ENCODE results near the gene CPNE2.
"Not testable (repeated sequence)": the region's sequence is repeated elsewhere in the genome, so short reads cannot be mapped to it uniquely, and the experiment has no call there.

CPNE2 gene

GRCh38 chr16:57186872-57187854 lies 94.8 kb downstream of the CPNE2 start:
- H3K4me1 ChIP-seq (ENCODE audit: insufficient read depth, low read length) = peaks cover 9% of the 10 kb centered on the region; the same call in 1 of the 2 replicates
- H3K27me3 ChIP-seq (ENCODE audit: insufficient read depth, low read length) = no peaks in the 10 kb centered on the region
- peak overlapping the region; percentile 91 for H3K9ac ChIP-seq (ENCODE audit: low read depth, low read length)
- H3K9me3 ChIP-seq (ENCODE audit: insufficient read depth, low read depth, low read length) = no peaks in the 10 kb centered on the region
- peak overlapping the region; percentile 45 for H3K27ac ChIP-seq (ENCODE audit: low read length)
- H3K36me3 ChIP-seq (ENCODE audit: insufficient read depth, low read depth, low read length) = no peaks in the 10 kb centered on the region
- peak overlapping the region; percentile 99 for H3K4me3 ChIP-seq (ENCODE audit: low read length)

DNA sequence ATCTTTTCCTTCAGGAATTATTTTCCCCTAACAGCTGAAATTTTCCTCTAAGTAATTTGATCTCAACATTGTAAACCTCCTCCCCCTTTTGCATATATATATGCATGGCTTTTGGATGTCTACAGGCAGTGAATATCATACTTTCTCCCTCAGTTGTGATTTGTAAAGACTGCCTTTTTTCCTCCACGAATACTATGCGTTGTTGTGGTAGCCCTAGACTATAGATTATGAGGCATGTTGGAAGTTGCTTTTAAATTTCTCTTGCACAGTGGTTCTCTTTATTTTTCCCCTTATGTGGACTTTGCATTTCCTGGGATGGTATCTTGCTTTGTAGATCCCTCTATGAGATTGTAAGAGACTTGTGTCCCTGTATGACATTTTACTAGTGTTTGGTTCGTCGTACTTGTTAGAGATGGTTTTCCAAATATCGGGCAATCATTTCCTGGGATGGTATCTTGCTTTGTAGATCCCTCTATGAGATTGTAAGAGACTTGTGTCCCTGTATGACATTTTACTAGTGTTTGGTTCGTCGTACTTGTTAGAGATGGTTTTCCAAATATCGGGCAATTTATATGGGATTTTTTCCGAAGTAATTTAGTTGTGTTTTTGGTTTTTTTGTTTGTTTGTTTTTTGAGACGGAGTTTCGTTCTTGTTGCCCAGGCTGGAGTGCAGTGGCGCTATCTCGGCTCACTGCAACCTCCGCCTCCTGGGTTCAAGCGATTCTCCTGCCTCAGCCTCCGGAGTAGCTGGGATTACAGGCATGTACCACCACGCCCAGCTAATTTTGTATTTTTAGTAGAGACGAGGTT lies 95.7 kb downstream of the CPNE2 start:
- H3K9ac ChIP-seq (ENCODE audit: low read depth, low read length) = peak overlapping the region; percentile 91; the same call in 1 of the 2 replicates
- not testable (repeated sequence) for H3K36me3 ChIP-seq (ENCODE audit: insufficient read depth, low read depth, low read length); H3K4me1 ChIP-seq (ENCODE audit: insufficient read depth, low read length); H3K27me3 ChIP-seq (ENCODE audit: insufficient read depth, low read length); H3K9me3 ChIP-seq (ENCODE audit: insufficient read depth, low read depth, low read length); H3K27ac ChIP-seq (ENCODE audit: low read length)
- H3K4me3 ChIP-seq (ENCODE audit: low read length) = peak overlapping the region; percentile 99

DNA sequence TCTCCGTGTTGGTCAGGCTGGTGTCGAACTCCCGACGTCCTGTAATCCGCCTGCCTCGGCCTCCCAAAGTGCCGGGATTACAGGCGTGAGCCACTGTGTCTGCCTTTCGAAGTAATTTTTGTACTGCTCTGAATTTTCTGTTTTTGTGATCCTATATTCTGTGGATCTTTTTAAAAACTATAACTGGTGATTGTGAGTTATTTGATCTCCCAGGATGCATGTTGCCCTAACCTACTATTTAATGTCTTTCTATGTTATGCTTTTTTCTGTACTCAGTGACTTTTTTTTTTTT lies 96.3 kb downstream of the CPNE2 start:
- Histone ChIP-seq H3K36me3 (ENCODE audit: insufficient read depth, low read depth, low read length) (no peaks in the 10 kb centered on the region), H3K9ac (ENCODE audit: low read depth, low read length) (no peak overlapping the region), H3K27ac (ENCODE audit: low read length) (no peak overlapping the region), H3K9me3 (ENCODE audit: insufficient read depth, low read depth, low read length) (no peaks in the 10 kb centered on the region), H3K4me3 (ENCODE audit: low read length) (no peak overlapping the region), H3K27me3 (ENCODE audit: insufficient read depth, low read length) (no peaks in the 10 kb centered on the region), H3K4me1 (ENCODE audit: insufficient read depth, low read length) (peaks cover 9% of the 10 kb centered on the region; the same call in 1 of the 2 replicates)

DNA sequence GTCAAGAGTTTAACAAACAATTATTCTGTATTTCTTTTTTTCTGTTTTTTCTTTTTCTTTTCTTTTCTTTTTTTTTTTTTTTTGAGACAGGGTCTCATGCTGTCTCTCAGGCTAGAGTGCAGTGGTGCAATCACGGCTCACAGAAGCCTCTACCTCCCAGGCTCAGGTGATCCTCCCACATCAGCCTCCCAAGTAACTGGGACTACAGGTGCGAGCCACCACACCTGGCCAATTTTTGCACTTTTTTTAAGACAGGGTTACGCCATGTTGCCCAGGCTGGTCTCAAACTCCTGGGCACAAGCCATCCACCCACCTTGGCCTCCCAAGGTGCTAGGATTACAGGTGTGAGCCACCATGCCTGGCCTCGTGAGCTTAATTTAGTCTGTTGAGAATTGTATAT lies 97.1 kb downstream of the CPNE2 start:
- H3K27ac ChIP-seq (ENCODE audit: low read length); H3K9me3 ChIP-seq (ENCODE audit: insufficient read depth, low read depth, low read length); H3K4me3 ChIP-seq (ENCODE audit: low read length); H3K9ac ChIP-seq (ENCODE audit: low read depth, low read length); H3K4me1 ChIP-seq (ENCODE audit: insufficient read depth, low read length); H3K36me3 ChIP-seq (ENCODE audit: insufficient read depth, low read depth, low read length); H3K27me3 ChIP-seq (ENCODE audit: insufficient read depth, low read length): not testable (repeated sequence)

- Histone ChIP-seq H3K4me1 (ENCODE audit: insufficient read depth, low read length) (peaks cover 4% of the 10 kb centered on the region; the same call in 1 of the 2 replicates), H3K27me3 (ENCODE audit: insufficient read depth, low read length) (no peaks in the 10 kb centered on the region), H3K4me3 (ENCODE audit: low read length) (no peak overlapping the region), H3K9ac (ENCODE audit: low read depth, low read length) (no peak overlapping the region), H3K27ac (ENCODE audit: low read length) (no peak overlapping the region), H3K9me3 (ENCODE audit: insufficient read depth, low read depth, low read length) (no peaks in the 10 kb centered on the region), H3K36me3 (ENCODE audit: insufficient read depth, low read depth, low read length) (no peaks in the 10 kb centered on the region)
Measured at GRCh38 chr16:57190136-57190535, 97.8 kb downstream of the CPNE2 start.

DNA sequence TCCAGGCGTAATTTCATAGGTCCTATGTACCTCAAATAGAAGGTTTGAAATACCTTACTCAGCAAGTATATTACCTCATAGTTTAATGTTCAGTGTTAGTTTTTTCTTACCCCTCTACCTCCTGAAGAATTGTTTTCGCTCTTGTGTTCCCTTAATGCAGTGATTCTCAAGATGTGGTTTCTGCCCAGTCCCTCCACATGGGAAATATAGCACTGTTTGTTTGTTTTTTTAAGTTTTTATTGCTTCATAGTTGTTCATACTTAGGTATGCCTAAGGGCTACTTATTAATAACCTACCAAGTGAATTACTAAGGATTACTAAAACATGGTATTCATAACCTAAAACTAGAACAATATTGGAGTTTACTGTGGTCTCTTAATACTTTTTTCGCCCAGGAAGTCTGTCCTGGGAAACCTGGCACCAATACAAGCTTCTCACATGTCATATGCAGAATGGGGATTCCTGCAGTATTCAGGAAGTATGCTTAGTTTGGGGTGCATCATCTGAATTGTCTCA lies 98.7 kb downstream of the CPNE2 start:
- no peak overlapping the region for H3K4me3 ChIP-seq (ENCODE audit: low read length)
- no peaks in the 10 kb centered on the region for H3K36me3 ChIP-seq (ENCODE audit: insufficient read depth, low read depth, low read length)
- no peak overlapping the region for H3K27ac ChIP-seq (ENCODE audit: low read length)
- H3K9ac ChIP-seq (ENCODE audit: low read depth, low read length) = no peak overlapping the region
- no peaks in the 10 kb centered on the region for H3K9me3 ChIP-seq (ENCODE audit: insufficient read depth, low read depth, low read length)
- H3K27me3 ChIP-seq (ENCODE audit: insufficient read depth, low read length) = no peaks in the 10 kb centered on the region
- H3K4me1 ChIP-seq (ENCODE audit: insufficient read depth, low read length) = peaks cover 4% of the 10 kb centered on the region; the same call in 1 of the 2 replicates

- H3K36me3 ChIP-seq (ENCODE audit: insufficient read depth, low read depth, low read length) = no peaks in the 10 kb centered on the region
- 0 out of 2 replicates have a peak overlapping the region, but pooled peaks have one; percentile 18 for H3K9ac ChIP-seq (ENCODE audit: low read depth, low read length)
- no peak overlapping the region for H3K4me3 ChIP-seq (ENCODE audit: low read length)
- no peaks in the 10 kb centered on the region for H3K9me3 ChIP-seq (ENCODE audit: insufficient read depth, low read depth, low read length)
- no peak overlapping the region for H3K27ac ChIP-seq (ENCODE audit: low read length)
- H3K27me3 ChIP-seq (ENCODE audit: insufficient read depth, low read length) = no peaks in the 10 kb centered on the region
- H3K4me1 ChIP-seq (ENCODE audit: insufficient read depth, low read length) = peaks cover 4% of the 10 kb centered on the region; the same call in 1 of the 2 replicates
Measured at GRCh38 chr16:57192146-57192545, 99.8 kb downstream of the CPNE2 start.

DNA sequence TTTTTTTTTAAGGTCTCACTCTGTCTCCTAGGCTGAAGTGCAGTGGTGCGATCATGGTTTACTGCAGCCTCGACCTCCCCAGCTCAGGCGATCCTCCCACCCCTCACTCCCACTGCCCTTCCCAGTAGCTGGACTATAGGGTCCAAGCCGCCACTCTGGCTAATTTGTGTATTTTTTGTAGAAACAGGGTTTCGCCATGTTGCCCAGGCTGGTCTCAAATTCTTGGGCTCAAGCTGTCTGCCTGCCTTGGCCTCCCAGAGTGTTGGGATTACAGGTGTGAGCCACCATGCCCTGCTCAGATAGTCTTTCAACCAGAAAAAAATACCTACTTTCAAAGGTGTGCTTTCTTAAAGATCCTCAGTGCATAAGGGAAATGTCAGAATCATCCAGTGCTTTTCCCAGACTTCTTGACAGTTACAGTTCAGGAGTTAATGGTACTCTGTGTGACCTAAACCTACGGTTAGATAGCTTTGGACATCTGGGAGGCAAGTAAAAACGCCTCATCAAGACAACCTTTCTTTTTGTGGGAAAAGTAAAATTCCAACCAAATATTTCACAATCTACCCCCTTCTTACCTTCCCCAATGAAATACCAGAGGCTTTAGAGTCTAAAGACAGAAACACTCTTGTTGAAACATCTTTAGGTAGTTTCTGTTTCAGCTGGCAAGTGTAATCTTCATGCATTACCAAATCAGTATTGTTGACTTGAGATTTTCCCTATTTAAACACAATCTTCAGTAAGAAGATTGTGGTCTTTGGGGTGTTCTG lies 100.5 kb downstream of the CPNE2 start:
- H3K27ac ChIP-seq (ENCODE audit: low read length) = no peak overlapping the region
- H3K9ac ChIP-seq (ENCODE audit: low read depth, low read length) = no peak overlapping the region

DNA sequence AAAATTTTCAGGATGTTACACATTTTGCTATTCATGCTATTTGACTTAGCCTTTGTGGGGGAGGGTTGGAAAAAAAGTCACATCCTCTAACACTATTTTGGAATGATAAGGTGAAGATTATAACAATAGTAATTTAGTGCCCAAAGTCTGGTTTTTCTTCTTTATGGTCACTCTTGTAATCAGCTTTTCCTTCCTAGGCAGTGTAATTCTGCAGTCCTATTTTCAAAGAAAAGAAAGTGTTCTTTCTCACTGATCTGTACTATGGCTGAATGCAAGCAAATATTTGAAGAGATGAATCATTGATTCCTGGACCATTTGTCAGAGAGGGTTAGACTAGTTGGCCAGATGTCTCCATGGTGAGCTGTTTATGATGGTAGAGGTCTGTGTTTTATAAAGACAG lies 102.1 kb downstream of the CPNE2 start:
- H3K9ac ChIP-seq (ENCODE audit: low read depth, low read length) = no peak overlapping the region

More for the DNA sequence above, 100.5 kb downstream of the CPNE2 start:
- Histone ChIP-seq H3K4me1 (ENCODE audit: insufficient read depth, low read length) (peaks cover under 1% of the 10 kb centered on the region; the same call in 1 of the 2 replicates), H3K9me3 (ENCODE audit: insufficient read depth, low read depth, low read length) (no peaks in the 10 kb centered on the region), H3K36me3 (ENCODE audit: insufficient read depth, low read depth, low read length) (no peaks in the 10 kb centered on the region), H3K4me3 (ENCODE audit: low read length) (no peak overlapping the region), H3K27me3 (ENCODE audit: insufficient read depth, low read length) (no peaks in the 10 kb centered on the region)

DNA sequence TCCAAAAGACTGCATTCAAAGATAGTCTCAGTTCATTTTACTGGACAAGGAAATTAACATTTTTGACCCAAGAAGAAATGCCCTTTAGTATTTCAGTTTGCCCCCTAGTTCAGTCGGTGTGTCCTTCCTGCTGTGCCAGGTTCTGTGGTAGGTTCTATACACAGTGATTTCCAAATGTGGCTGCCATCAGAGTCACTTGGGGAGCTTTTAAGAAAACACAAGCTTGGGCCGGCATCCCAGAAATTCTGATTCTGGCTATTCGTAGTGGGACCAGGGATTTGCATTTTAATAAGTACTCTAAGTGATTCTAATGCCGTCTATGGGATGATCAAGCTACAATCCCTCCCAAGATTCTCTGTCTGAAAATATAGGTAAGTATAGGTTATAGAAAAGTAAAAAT lies 103.9 kb downstream of the CPNE2 start:
- Histone ChIP-seq H3K4me3 (ENCODE audit: low read length) (no peak overlapping the region), H3K9me3 (ENCODE audit: insufficient read depth, low read depth, low read length) (no peaks in the 10 kb centered on the region), H3K9ac (ENCODE audit: low read depth, low read length) (no peak overlapping the region), H3K36me3 (ENCODE audit: insufficient read depth, low read depth, low read length) (no peaks in the 10 kb centered on the region), H3K27ac (ENCODE audit: low read length) (no peak overlapping the region), H3K27me3 (ENCODE audit: insufficient read depth, low read length) (no peaks in the 10 kb centered on the region), H3K4me1 (ENCODE audit: insufficient read depth, low read length) (no peaks in the 10 kb centered on the region)

More for the DNA sequence above, 102.1 kb downstream of the CPNE2 start:
- Histone ChIP-seq H3K4me3 (ENCODE audit: low read length) (no peak overlapping the region), H3K36me3 (ENCODE audit: insufficient read depth, low read depth, low read length) (no peaks in the 10 kb centered on the region), H3K27me3 (ENCODE audit: insufficient read depth, low read length) (no peaks in the 10 kb centered on the region), H3K9me3 (ENCODE audit: insufficient read depth, low read depth, low read length) (no peaks in the 10 kb centered on the region), H3K4me1 (ENCODE audit: insufficient read depth, low read length) (no peaks in the 10 kb centered on the region), H3K27ac (ENCODE audit: low read length) (no peak overlapping the region)

DNA sequence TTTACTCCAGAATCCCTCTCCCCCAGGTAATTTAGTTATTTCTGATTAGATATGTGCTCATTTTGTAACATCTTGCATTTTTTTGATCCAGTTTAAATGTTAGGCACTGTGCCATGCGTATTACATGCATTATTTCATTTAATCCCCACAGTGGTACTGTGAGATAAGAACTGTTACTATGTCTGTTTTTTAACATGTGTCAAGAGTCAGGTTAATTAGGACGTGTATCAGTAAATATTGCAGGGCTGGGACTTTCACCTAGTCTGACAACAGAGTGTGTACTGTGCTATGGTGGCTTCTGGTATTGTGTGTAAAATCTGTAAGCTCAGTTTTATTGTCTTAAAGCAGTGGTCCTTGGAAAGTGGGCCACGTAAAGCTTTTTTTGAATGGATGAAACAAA lies 104.4 kb downstream of the CPNE2 start:
- Histone ChIP-seq H3K36me3 (ENCODE audit: insufficient read depth, low read depth, low read length) (no peaks in the 10 kb centered on the region), H3K27ac (ENCODE audit: low read length) (no peak overlapping the region), H3K4me3 (ENCODE audit: low read length) (no peak overlapping the region), H3K4me1 (ENCODE audit: insufficient read depth, low read length) (no peaks in the 10 kb centered on the region), H3K9me3 (ENCODE audit: insufficient read depth, low read depth, low read length) (no peaks in the 10 kb centered on the region), H3K9ac (ENCODE audit: low read depth, low read length) (no peak overlapping the region), H3K27me3 (ENCODE audit: insufficient read depth, low read length) (no peaks in the 10 kb centered on the region)
